GM12801 (cell line): ENCODE results near the gene ATP2A2.

ENCODE experiments used
- CTCF ChIP-seq: IDR thresholded peaks from one replicate; pipeline ENCODE4 v1.5.1; 2011; ENCODE audit warnings: control low read depth; ENCODE audit not compliant: insufficient read length; ENCODE audit errors: extremely low read depth

The ATP2A2 gene

GRCh38 chr12:110373962-110374611 is 93.0 kb downstream of the ATP2A2 start:
- TF ChIP-seq CTCF: no peak

- no peak for TF ChIP-seq CTCF
These were observed 98.2 kb downstream of the ATP2A2 start for GRCh38 chr12:110379197-110379596.

GRCh38 chr12:110379631-110380030 is 98.6 kb downstream of the ATP2A2 start:
- no peak for TF ChIP-seq CTCF

- no peak for TF ChIP-seq CTCF
These were observed 101.6 kb downstream of the ATP2A2 start for GRCh38 chr12:110382683-110383082.
